ENCODE results near the gene TRNAU1AP. TPM values are rescaled to one million over a fixed set of nuclear protein-coding genes. Genes with fewer than 3 reads are reported as not detected.
A peak's percentile ranks its signal among the peaks of the same experiment; 100 is the strongest.

TRNAU1AP gene
- total and polyA plus RNA-seq, 2 of the 13 experiments (the other 11 are each of a cell fraction or from before 2014, with no cell fraction given), result 29.0 to 42.9 TPM

DNA sequence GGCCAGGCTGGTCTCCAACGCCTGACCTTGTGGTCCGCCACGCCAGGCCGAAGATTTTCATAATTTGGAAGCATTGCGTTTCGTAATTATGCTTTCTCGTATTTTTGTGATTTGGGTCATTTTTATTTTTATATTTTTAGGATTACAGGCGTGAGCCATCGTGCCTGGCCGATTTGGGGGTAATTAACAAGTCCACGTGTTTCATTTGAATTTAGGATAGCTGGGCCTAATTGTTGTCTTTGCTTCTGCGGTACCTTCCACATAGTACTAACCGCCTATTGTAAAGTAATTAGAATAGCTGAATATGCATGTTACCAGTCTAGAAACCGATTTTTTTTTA, 46.0 kb upstream of the TRNAU1AP start (continued):
- TF ChIP-seq ZNF512B (CRISPR knock-in tag; IDR thresholded peaks at IDR 0.05; ENCODE audit: borderline replicate concordance), result no peak
- no peak for TF ChIP-seq ELK4 (CRISPR knock-in tag; IDR thresholded peaks at IDR 0.05; ENCODE audit: borderline replicate concordance)
- TF ChIP-seq JUN (CRISPR knock-in tag; IDR thresholded peaks at IDR 0.05), result no peak
- TF ChIP-seq SMAD1 (CRISPR knock-in tag; IDR thresholded peaks at IDR 0.05; ENCODE audit: borderline replicate concordance, low read depth), result no peak
- 0 out of 2 replicates have a peak, but pooled peaks have one; percentile 14 for TF ChIP-seq SAP130 (CRISPR knock-in tag; IDR thresholded peaks at IDR 0.05; ENCODE audit: low read depth)
- 0 out of 2 replicates have a peak, but pooled peaks have one; percentile 60 for TF ChIP-seq ZNF30 (CRISPR knock-in tag; IDR thresholded peaks at IDR 0.05)
- no peak for TF ChIP-seq CC2D1A (CRISPR knock-in tag; IDR thresholded peaks at IDR 0.05)
- no peak for TF ChIP-seq PHF20 (CRISPR knock-in tag; IDR thresholded peaks at IDR 0.05)
- TF ChIP-seq ZFP1 (CRISPR knock-in tag; IDR thresholded peaks at IDR 0.05), result no peak
- no peak for TF ChIP-seq ZC3H4 (CRISPR knock-in tag; IDR thresholded peaks at IDR 0.05; ENCODE audit: borderline replicate concordance)
- TF ChIP-seq ZNF232 (CRISPR knock-in tag; IDR thresholded peaks at IDR 0.05; ENCODE audit: borderline replicate concordance), result no peak
- TF ChIP-seq RARG (CRISPR knock-in tag; IDR thresholded peaks at IDR 0.05; ENCODE audit: low read depth), result no peak
- no peak for TF ChIP-seq ATF3 (CRISPR knock-in tag; IDR thresholded peaks at IDR 0.05)
- TF ChIP-seq AFF4 (CRISPR knock-in tag; IDR thresholded peaks at IDR 0.05), result peak; percentile 23; the same call in 1 of the 2 replicates
- no peak for TF ChIP-seq ZNF572 (CRISPR knock-in tag; IDR thresholded peaks at IDR 0.05)
- TF ChIP-seq SP4 (CRISPR knock-in tag; IDR thresholded peaks at IDR 0.05), result no peak
- TF ChIP-seq ZNF580 (CRISPR knock-in tag; IDR thresholded peaks at IDR 0.05; ENCODE audit: borderline replicate concordance, low read depth), result no peak
- no peak for TF ChIP-seq CTCF (CRISPR knock-in tag; IDR thresholded peaks at IDR 0.05)
- TF ChIP-seq ZNF563 (CRISPR knock-in tag; IDR thresholded peaks at IDR 0.05), result no peak
- no peak for TF ChIP-seq IKZF4 (CRISPR knock-in tag; IDR thresholded peaks at IDR 0.05; ENCODE audit: borderline replicate concordance, low read depth, not compliant biosample characterization)
- TF ChIP-seq POLR2G (IDR thresholded peaks at IDR 0.05; ENCODE audit: low read depth, low read length), result peak; percentile 65
